Measurements from ENCODE around the gene DHRS1. TPM values are rescaled to one million over a fixed set of nuclear protein-coding genes. Genes with fewer than 3 reads are reported as not detected.

The DHRS1 gene
- total RNA-seq, 1 donor from 2014 or later: 84.2 TPM

GRCh38 chr14:24278424-24278823, 21.2 kb downstream of the DHRS1 start:
- no peak overlapping the region for H3K4me3 ChIP-seq
- peaks cover 6% of the 10 kb centered on the region for H3K4me1 ChIP-seq
- no peak for TF ChIP-seq POLR2A (IDR thresholded peaks at IDR 0.05)
- TF ChIP-seq POLR2AphosphoS5 (IDR thresholded peaks at IDR 0.05; ENCODE audit: insufficient read depth in 1 of 2, low read depth in 1 of 2): no peak
- TF ChIP-seq, protein P1, sequence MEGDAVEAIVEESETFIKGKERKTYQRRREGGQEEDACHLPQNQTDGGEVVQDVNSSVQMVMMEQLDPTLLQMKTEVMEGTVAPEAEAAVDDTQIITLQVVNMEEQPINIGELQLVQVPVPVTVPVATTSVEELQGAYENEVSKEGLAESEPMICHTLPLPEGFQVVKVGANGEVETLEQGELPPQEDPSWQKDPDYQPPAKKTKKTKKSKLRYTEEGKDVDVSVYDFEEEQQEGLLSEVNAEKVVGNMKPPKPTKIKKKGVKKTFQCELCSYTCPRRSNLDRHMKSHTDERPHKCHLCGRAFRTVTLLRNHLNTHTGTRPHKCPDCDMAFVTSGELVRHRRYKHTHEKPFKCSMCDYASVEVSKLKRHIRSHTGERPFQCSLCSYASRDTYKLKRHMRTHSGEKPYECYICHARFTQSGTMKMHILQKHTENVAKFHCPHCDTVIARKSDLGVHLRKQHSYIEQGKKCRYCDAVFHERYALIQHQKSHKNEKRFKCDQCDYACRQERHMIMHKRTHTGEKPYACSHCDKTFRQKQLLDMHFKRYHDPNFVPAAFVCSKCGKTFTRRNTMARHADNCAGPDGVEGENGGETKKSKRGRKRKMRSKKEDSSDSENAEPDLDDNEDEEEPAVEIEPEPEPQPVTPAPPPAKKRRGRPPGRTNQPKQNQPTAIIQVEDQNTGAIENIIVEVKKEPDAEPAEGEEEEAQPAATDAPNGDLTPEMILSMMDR (IDR thresholded peaks at IDR 0.05): no peak
- DNase-seq (ENCODE audit: extremely low spot score in 2 of 2): no peak
- intact Hi-C loops (cut with DNase I): no loop called here
- no peaks in the 10 kb centered on the region for H3K27me3 ChIP-seq
- no peaks in the 10 kb centered on the region for H3K36me3 ChIP-seq
- no peaks in the 10 kb centered on the region for H3K9me3 ChIP-seq
- H3K27ac ChIP-seq: peak overlapping the region; percentile 40

- no peaks in the 10 kb centered on the region for H3K27me3 ChIP-seq
- intact Hi-C loops (cut with DNase I): no loop called here
- no peak overlapping the region for H3K27ac ChIP-seq
- H3K9me3 ChIP-seq: no peaks in the 10 kb centered on the region
- peaks cover 6% of the 10 kb centered on the region for H3K4me1 ChIP-seq
- H3K4me3 ChIP-seq: no peak overlapping the region
- no peak for TF ChIP-seq POLR2A (IDR thresholded peaks at IDR 0.05)
- no peak for TF ChIP-seq POLR2AphosphoS5 (IDR thresholded peaks at IDR 0.05; ENCODE audit: insufficient read depth in 1 of 2, low read depth in 1 of 2)
- TF ChIP-seq, protein P1 (IDR thresholded peaks at IDR 0.05): no peak
- no peak for DNase-seq (ENCODE audit: extremely low spot score in 2 of 2)
- no peaks in the 10 kb centered on the region for H3K36me3 ChIP-seq
These were observed 21.8 kb downstream of the DHRS1 start for GRCh38 chr14:24277606-24278321.

DNA sequence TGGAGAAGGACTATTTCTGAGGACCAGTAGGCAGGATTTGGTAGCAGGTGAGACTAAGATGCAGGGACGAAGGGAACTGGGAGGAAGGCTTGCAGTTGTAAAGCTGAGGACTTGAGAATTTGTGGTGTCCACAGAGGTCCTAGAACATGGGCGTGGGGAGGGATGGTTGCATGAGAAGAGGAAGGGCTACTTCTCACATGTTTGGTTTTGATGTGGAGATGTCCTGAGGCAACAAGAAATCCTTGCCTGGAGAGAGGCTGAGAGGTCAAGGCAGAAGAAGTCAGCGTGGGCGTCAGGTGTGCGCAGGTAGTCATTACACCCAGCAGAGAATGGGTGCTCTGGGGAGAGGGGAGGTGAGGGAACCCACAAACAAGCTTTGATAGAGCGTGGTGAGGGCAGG, 22.5 kb downstream of the DHRS1 start:
- no peak for DNase-seq (ENCODE audit: extremely low spot score in 2 of 2)
- TF ChIP-seq, protein P1 (IDR thresholded peaks at IDR 0.05): no peak
- TF ChIP-seq POLR2A (IDR thresholded peaks at IDR 0.05): no peak
- TF ChIP-seq POLR2AphosphoS5 (IDR thresholded peaks at IDR 0.05; ENCODE audit: insufficient read depth in 1 of 2, low read depth in 1 of 2): no peak
- H3K27me3 ChIP-seq: no peaks in the 10 kb centered on the region
- H3K4me3 ChIP-seq: no peak overlapping the region
- no peaks in the 10 kb centered on the region for H3K9me3 ChIP-seq
- peaks cover 13% of the 10 kb centered on the region for H3K4me1 ChIP-seq
- intact Hi-C loops (cut with DNase I): no loop called here
- H3K27ac ChIP-seq: no peak overlapping the region
- H3K36me3 ChIP-seq: no peaks in the 10 kb centered on the region

GRCh38 chr14:24274101-24274543, 25.5 kb downstream of the DHRS1 start:
- no peaks in the 10 kb centered on the region for H3K36me3 ChIP-seq
- no peaks in the 10 kb centered on the region for H3K27me3 ChIP-seq
- H3K9me3 ChIP-seq: no peaks in the 10 kb centered on the region
- peak in 1 of 2 donors; percentile 31 for TF ChIP-seq POLR2AphosphoS5 (IDR thresholded peaks at IDR 0.05; ENCODE audit: insufficient read depth in 1 of 2, low read depth in 1 of 2)
- TF ChIP-seq, protein P1 (IDR thresholded peaks at IDR 0.05): no peak
- H3K4me3 ChIP-seq: no peak overlapping the region
- H3K27ac ChIP-seq: peak overlapping the region; percentile 22
- DNase-seq (ENCODE audit: extremely low spot score in 2 of 2): no peak
- intact Hi-C loops (cut with DNase I): no loop called here
- H3K4me1 ChIP-seq: peaks cover 21% of the 10 kb centered on the region

GRCh38 chr14:24273422-24273998, 26.1 kb downstream of the DHRS1 start:
- Histone ChIP-seq H3K27ac (peak overlapping the region; percentile 22), H3K36me3 (peaks cover 0 to 6% of the 10 kb centered on the region in 2 donors), H3K9me3 (no peaks in the 10 kb centered on the region), H3K27me3 (no peaks in the 10 kb centered on the region), H3K4me1 (peaks cover 18% of the 10 kb centered on the region), H3K4me3 (no peak overlapping the region)
- TF ChIP-seq, protein P1 (IDR thresholded peaks at IDR 0.05): no peak
- TF ChIP-seq POLR2AphosphoS5 (IDR thresholded peaks at IDR 0.05; ENCODE audit: insufficient read depth in 1 of 2, low read depth in 1 of 2): no peak
- TF ChIP-seq POLR2A (IDR thresholded peaks at IDR 0.05): no peak
- DNase-seq (ENCODE audit: extremely low spot score in 2 of 2): no peak
- intact Hi-C loops (cut with DNase I): no loop called here

Measured in vagina (tissue), 2 donors.